HEK293 (cell line): Measurements from ENCODE around the gene TUBGCP6.

ENCODE experiments used
- KLF8 ChIP-seq: fragments of 450-650 bp; formaldehyde crosslinking; IDR thresholded peaks from 2 replicates; pipeline ENCODE4 v1.5.1; 2016; ENCODE audit warnings: missing biosample characterization, missing genetic modification characterization
- ZNF19 ChIP-seq: fragments of 450-650 bp; formaldehyde crosslinking; IDR thresholded peaks from 2 replicates; pipeline ENCODE4; 2016; ENCODE audit warnings: missing biosample characterization, missing genetic modification characterization, low read depth
- ZNF416 ChIP-seq: fragments of 450-650 bp; formaldehyde crosslinking; IDR thresholded peaks from 2 replicates; pipeline ENCODE4 v1.5.1; 2016; ENCODE audit warnings: missing biosample characterization, missing genetic modification characterization

- TF ChIP-seq ZNF19 (tag by site-specific recombination) (no peak), KLF8 (tag by site-specific recombination) (no peak), ZNF416 (tag by site-specific recombination) (no peak)
These were observed 76.9 kb downstream of the TUBGCP6 start for GRCh38 chr22:50167689-50168489.
